GM23338 (cell line): ENCODE data around the gene ABI2. TPM values are rescaled to one million over a fixed set of nuclear protein-coding genes. Genes with fewer than 3 reads are reported as not detected.

Experiments
- ATAC-seq: fragments of 200-7000 bp; cut with Tn5 transposase; 3 replicates; pipeline ENCODE4 v1.9.1; 2020
- DNase-seq: peaks from one replicate; pipeline ENCODE4 v3.0.0-alpha.2; 2015; ENCODE audit warnings: low spot score
- H2AFZ ChIP-seq: fragments of 200-600 bp; sonication (generic); 2 replicates; pipeline ENCODE4 v1.8.0; 2016; ENCODE audit warnings: antibody characterized with exemption, mild to moderate bottlenecking, moderate library complexity
- H3F3A ChIP-seq: fragments of 200-600 bp; sonication (generic); replicated peaks from 2 replicates; pipeline ENCODE4 v1.8.0; 2017; ENCODE audit warnings: antibody characterized with exemption, mixed run types, low read depth
- H3K27ac ChIP-seq: fragments of 200-600 bp; sonication (generic); 2 replicates; pipeline ENCODE4 v1.6.1; 2016; ENCODE audit warnings: low read depth
- H3K27me3 ChIP-seq: fragments of 200-600 bp; sonication (generic); 2 replicates; pipeline ENCODE4 v1.8.0; 2016; ENCODE audit warnings: mild to moderate bottlenecking, mixed run types, moderate library complexity; ENCODE audit not compliant: insufficient read depth
- H3K36me3 ChIP-seq: fragments of 200-600 bp; sonication (generic); 2 replicates; pipeline ENCODE4 v1.8.0; 2016; ENCODE audit warnings: mild to moderate bottlenecking; ENCODE audit not compliant: insufficient read depth
- H3K4me1 ChIP-seq: fragments of 200-600 bp; sonication (generic); 2 replicates; pipeline ENCODE4 v1.8.0; 2016; ENCODE audit warnings: mild to moderate bottlenecking, moderate library complexity; ENCODE audit not compliant: insufficient read depth
- H3K4me2 ChIP-seq: fragments of 200-600 bp; sonication (generic); 2 replicates; pipeline ENCODE4 v1.7.1; 2017; ENCODE audit warnings: mixed run types
- H3K4me3 ChIP-seq: fragments of 200-600 bp; sonication (generic); 2 replicates; pipeline ENCODE4 v1.6.1; 2016; ENCODE audit warnings: mixed run types
- H3K79me2 ChIP-seq: fragments of 200-600 bp; sonication (generic); replicated peaks from 2 replicates; pipeline ENCODE4 v1.8.0; 2017; ENCODE audit warnings: mild to moderate bottlenecking; ENCODE audit not compliant: insufficient read depth
- H3K9me2 ChIP-seq: fragments of 200-600 bp; sonication (generic); 2 replicates; pipeline ENCODE4 v1.8.0; 2017; ENCODE audit not compliant: insufficient read depth
- H4K20me1 ChIP-seq: fragments of 200-600 bp; sonication (generic); replicated peaks from 2 replicates; pipeline ENCODE4 v1.8.0; 2017; ENCODE audit warnings: mild to moderate bottlenecking; ENCODE audit not compliant: insufficient read depth
- H3K27ac Mint-ChIP-seq: 2 replicates; pipeline ENCODE4 v1.8.0; 2020; ENCODE audit warnings: inconsistent platforms, mild to moderate bottlenecking, moderate library complexity, mixed read lengths
- H3K27me3 Mint-ChIP-seq: 3 replicates; pipeline ENCODE4 v1.8.0; 2022; ENCODE audit warnings: low read depth, mild to moderate bottlenecking, moderate library complexity, mixed read lengths, inconsistent platforms; ENCODE audit not compliant: insufficient read depth, poor library complexity
- H3K36me3 Mint-ChIP-seq: 3 replicates; pipeline ENCODE4 v1.8.0; 2021; ENCODE audit warnings: low read depth, mild to moderate bottlenecking, inconsistent platforms, moderate library complexity, mixed read lengths
- H3K4me1 Mint-ChIP-seq: 3 replicates; pipeline ENCODE4 v1.8.0; 2020; ENCODE audit warnings: mild to moderate bottlenecking, inconsistent platforms, mixed read lengths
- H3K4me3 Mint-ChIP-seq: 3 replicates; pipeline ENCODE4 v1.8.0; 2021; ENCODE audit warnings: moderate library complexity, mild to moderate bottlenecking, inconsistent platforms, mixed read lengths
- H3K9me3 Mint-ChIP-seq: 3 replicates; pipeline ENCODE4 v1.8.0; 2020; ENCODE audit warnings: moderate library complexity, mild to moderate bottlenecking, inconsistent platforms, mixed read lengths
- CREB1 ChIP-seq: fragments of 250-450 bp; sonication (Bioruptor Pico); IDR thresholded peaks from 2 replicates; pipeline ENCODE4 v1.5.0; 2020; ENCODE audit warnings: low read depth, mild to moderate bottlenecking, moderate library complexity
- CTCF ChIP-seq, 2 experiments: fragments of 200-600 bp in 1 of 2; sonication (generic) in 1 of 2; conservative IDR thresholded peaks; 2 replicates each; pipeline versions ENCODE4 v1.5.1 to v1.6.1; 2016 to 2017; ENCODE audit warnings: antibody characterized with exemption in 2 of 2, low read depth in 2 of 2, mild to moderate bottlenecking in 2 of 2, moderate library complexity in 1 of 2
- ETS1 ChIP-seq: IDR thresholded peaks from 2 replicates; pipeline ENCODE4 v1.6.1; 2016; ENCODE audit warnings: antibody characterized with exemption
- EZH2 ChIP-seq: fragments of 200-600 bp; sonication (generic); IDR thresholded peaks from one replicate; pipeline ENCODE4 v1.8.0; 2017; ENCODE audit warnings: antibody characterized with exemption, mild to moderate bottlenecking, low read depth; ENCODE audit not compliant: unreplicated experiment
- EZH2phosphoT487 ChIP-seq: fragments of 200-600 bp; sonication (generic); IDR thresholded peaks from one replicate; pipeline ENCODE4 v1.8.1; 2018; ENCODE audit warnings: antibody characterized with exemption; ENCODE audit not compliant: unreplicated experiment
- JUNB ChIP-seq: IDR thresholded peaks from one replicate; pipeline ENCODE4 v1.6.1; 2016; ENCODE audit warnings: antibody characterized with exemption; ENCODE audit not compliant: unreplicated experiment
- NANOG ChIP-seq: IDR thresholded peaks from 2 replicates; pipeline ENCODE4 v1.6.1; 2016; ENCODE audit warnings: antibody characterized with exemption, borderline replicate concordance
- POLR2AphosphoS5 ChIP-seq: IDR thresholded peaks from 2 replicates; pipeline ENCODE4 v1.6.1; 2016; ENCODE audit warnings: antibody characterized with exemption, low read depth
- REST ChIP-seq: IDR thresholded peaks from one replicate; pipeline ENCODE4 v1.6.1; 2018; ENCODE audit warnings: antibody characterized with exemption; ENCODE audit not compliant: unreplicated experiment
- STAT1 ChIP-seq: IDR thresholded peaks from one replicate; pipeline ENCODE4 v1.6.1; 2016; ENCODE audit warnings: antibody characterized with exemption; ENCODE audit not compliant: unreplicated experiment
- ZNF114 ChIP-seq: fragments of 250-450 bp; sonication (Bioruptor Pico); IDR thresholded peaks from 2 replicates; pipeline ENCODE4 v1.5.0; 2020; ENCODE audit warnings: mild to moderate bottlenecking, moderate library complexity
- ZNF331 ChIP-seq: fragments of 250-450 bp; sonication (Bioruptor Pico); IDR thresholded peaks from 2 replicates; pipeline ENCODE4 v1.5.0; 2020; ENCODE audit warnings: low read depth, mild to moderate bottlenecking, moderate library complexity
- polyA plus RNA-seq: library from polyadenylated mRNA; unstranded; fragments of >200 nt; fragmentation: Nextera tagmentation; extraction: Ambion mirVana; gene quantifications from 2 replicates; pipeline ENCODE4 v1.2.1, GENCODE V29; 2016
- total RNA-seq: library from RNA; depleted of rRNA; stranded (reverse); fragments of >200 nt; shearing (Covaris generic); gene quantifications from 2 replicates; pipeline ENCODE4 v1.2.3, GENCODE V29; 2014

ABI2 gene
- total and polyA plus RNA-seq, 2 experiments from 2014 or later: 46.5 to 114 TPM

- peaks cover 89% of the 10 kb centered on the region for H3K79me2 ChIP-seq
- TF ChIP-seq JUNB (no peak), CREB1 (CRISPR knock-in tag) (0 out of 2 replicates have a peak, but pooled peaks have one; percentile 6)
- H3K36me3 ChIP-seq: no peaks in the 10 kb centered on the region
- H2AFZ ChIP-seq: no peak overlapping the region
- H3K27ac ChIP-seq: peak overlapping the region; percentile 84
- peaks cover 21% of the 10 kb centered on the region for H3K4me1 Mint-ChIP-seq
- peak; percentile 91 for DNase-seq
- H3K9me2 ChIP-seq: no peaks in the 10 kb centered on the region
- peaks cover 16% of the 10 kb centered on the region; the same call in 1 of the 2 replicates for H4K20me1 ChIP-seq
- peak; percentile 95 for ATAC-seq
- no peaks in the 10 kb centered on the region for H3F3A ChIP-seq
- H3K27me3 ChIP-seq: no peaks in the 10 kb centered on the region
- H3K4me2 ChIP-seq: peak overlapping the region; percentile 12; the same call in 1 of the 2 replicates
- H3K9me3 Mint-ChIP-seq: no peaks in the 10 kb centered on the region
- H3K4me3 Mint-ChIP-seq: peak overlapping the region; percentile 0; the same call in 2 of the 3 replicates
- peaks cover 6% of the 10 kb centered on the region for H3K27me3 Mint-ChIP-seq
- peaks cover 28% of the 10 kb centered on the region for H3K36me3 Mint-ChIP-seq
- peaks cover 8% of the 10 kb centered on the region for H3K4me1 ChIP-seq
- H3K27ac Mint-ChIP-seq: peak overlapping the region; percentile 86
- H3K4me3 ChIP-seq: no peak overlapping the region
Observed at GRCh38 chr2:203340791-203341487, 12.7 kb downstream of the ABI2 start.

GRCh38 chr2:203341741-203342310 lies 13.6 kb downstream of the ABI2 start:
- H3K36me3 Mint-ChIP-seq: peaks cover 28% of the 10 kb centered on the region
- Histone ChIP-seq H3K79me2 (peaks cover 89% of the 10 kb centered on the region), H3K4me2 (no peak overlapping the region), H3K9me2 (no peaks in the 10 kb centered on the region), H3K4me3 (no peak overlapping the region), H2AFZ (no peak overlapping the region), H4K20me1 (peaks cover 15% of the 10 kb centered on the region; the same call in 1 of the 2 replicates), H3F3A (no peaks in the 10 kb centered on the region), H3K27me3 (no peaks in the 10 kb centered on the region), H3K36me3 (no peaks in the 10 kb centered on the region), H3K4me1 (peaks cover 8% of the 10 kb centered on the region), H3K27ac (peak overlapping the region; percentile 70)
- H3K27me3 Mint-ChIP-seq: peaks cover 6% of the 10 kb centered on the region
- no peak overlapping the region for H3K27ac Mint-ChIP-seq
- H3K9me3 Mint-ChIP-seq: no peaks in the 10 kb centered on the region
- ATAC-seq (no peak), DNase-seq (no peak)
- H3K4me3 Mint-ChIP-seq: no peak overlapping the region
- H3K4me1 Mint-ChIP-seq: peaks cover 24% of the 10 kb centered on the region
- TF ChIP-seq CTCF (conservative IDR thresholded peaks at IDR 0.05; ENCODE audit: low read depth in 2 of 2): no peak
- no peak for TF ChIP-seq EZH2phosphoT487
- no peak for TF ChIP-seq ETS1
- no peak for TF ChIP-seq ZNF331 (CRISPR knock-in tag)
- TF ChIP-seq ZNF114 (CRISPR knock-in tag): no peak
- TF ChIP-seq EZH2: no peak
- TF ChIP-seq POLR2AphosphoS5: no peak
- no peak for TF ChIP-seq NANOG
- no peak for TF ChIP-seq STAT1
- TF ChIP-seq REST: no peak
- TF ChIP-seq JUNB: no peak
- no peak for TF ChIP-seq CREB1 (CRISPR knock-in tag)
